NT2/D1 (cell line): Measurements from ENCODE around the gene GARIN5A.
A peak's percentile ranks its signal among the peaks of the same experiment; 100 is the strongest.

Experiments used
- DNase-seq: peaks from one replicate; pipeline ENCODE4 v3.0.0-alpha.2; 2011; ENCODE audit warnings: low read depth, low spot score
- H3K27me3 ChIP-seq: 2 replicates; pipeline ENCODE4 v1.6.0; 2011; ENCODE audit warnings: mild to moderate bottlenecking; ENCODE audit not compliant: insufficient read length, insufficient read depth
- H3K36me3 ChIP-seq: 2 replicates; pipeline ENCODE4 v1.6.1; 2011; ENCODE audit warnings: mild to moderate bottlenecking, low read length, mixed read lengths; ENCODE audit not compliant: insufficient read depth, insufficient read length
- H3K4me1 ChIP-seq: 2 replicates; pipeline ENCODE4 v1.5.1; 2011; ENCODE audit not compliant: insufficient read depth, insufficient read length
- H3K4me3 ChIP-seq: 2 replicates; pipeline ENCODE4 v1.5.1; 2011; ENCODE audit warnings: low read depth; ENCODE audit not compliant: insufficient read length
- H3K9ac ChIP-seq: 2 replicates; pipeline ENCODE4 v1.6.0; 2011; ENCODE audit warnings: low read depth; ENCODE audit not compliant: insufficient read length
- H3K9me3 ChIP-seq: 2 replicates; pipeline ENCODE4 v1.5.1; 2011; ENCODE audit warnings: mild to moderate bottlenecking, low read length; ENCODE audit not compliant: insufficient read depth
- SUZ12 ChIP-seq: IDR thresholded peaks from 2 replicates; pipeline ENCODE4 v1.6.1; 2011; ENCODE audit not compliant: insufficient read length, insufficient read depth; ENCODE audit errors: extremely low read depth
- YY1 ChIP-seq: IDR thresholded peaks from 2 replicates; pipeline ENCODE4 v1.6.1; 2011; ENCODE audit not compliant: insufficient read length, insufficient read depth
- ZNF274 ChIP-seq: IDR thresholded peaks from 2 replicates; pipeline ENCODE4 v1.6.1; 2011; ENCODE audit warnings: mild to moderate bottlenecking, low read depth, low read length

GARIN5A gene

DNA sequence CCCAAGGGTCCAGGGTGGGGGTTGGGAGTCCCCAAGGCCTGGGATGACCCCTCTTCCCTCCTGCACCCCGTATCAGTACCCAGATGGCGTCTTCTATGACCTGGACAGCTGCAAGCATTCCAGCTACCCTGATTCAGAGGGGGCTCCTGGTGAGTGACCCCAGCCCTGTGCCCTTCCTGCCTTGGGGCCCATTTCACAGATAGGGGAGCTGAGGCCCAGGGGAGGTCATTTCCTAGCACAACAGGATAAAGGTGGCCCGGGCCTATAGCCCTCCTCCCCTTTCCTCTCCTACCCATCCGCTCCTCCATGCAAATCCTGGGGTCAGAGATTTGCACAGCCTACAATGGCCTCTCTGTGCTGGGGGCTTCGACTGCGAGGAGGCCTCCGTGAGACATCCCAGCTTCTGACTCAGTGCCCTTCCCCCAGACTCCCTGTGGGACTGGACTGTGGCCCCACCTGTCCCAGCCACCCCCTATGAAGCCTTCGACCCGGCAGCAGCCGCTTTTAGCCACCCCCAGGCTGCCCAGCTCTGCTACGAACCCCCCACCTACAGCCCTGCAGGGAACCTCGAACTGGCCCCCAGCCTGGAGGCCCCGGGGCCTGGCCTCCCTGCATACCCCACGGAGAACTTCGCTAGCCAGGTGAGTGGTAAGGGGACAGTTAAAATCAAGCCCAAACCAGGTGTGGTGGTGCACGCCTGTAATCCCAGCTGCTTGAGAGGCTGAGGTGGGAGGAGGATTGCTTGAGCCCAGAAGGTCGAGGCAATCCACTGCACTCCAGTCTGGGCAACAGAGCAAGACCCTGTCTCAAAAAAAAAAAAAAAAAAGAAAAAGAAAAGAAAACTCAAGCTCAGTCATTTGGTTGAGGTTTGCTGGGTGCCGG lies 54.0 kb downstream of the GARIN5A start:
- no peak for TF ChIP-seq YY1
- no peak for TF ChIP-seq SUZ12
- TF ChIP-seq ZNF274: no peak
- DNase-seq: no peak

DNA sequence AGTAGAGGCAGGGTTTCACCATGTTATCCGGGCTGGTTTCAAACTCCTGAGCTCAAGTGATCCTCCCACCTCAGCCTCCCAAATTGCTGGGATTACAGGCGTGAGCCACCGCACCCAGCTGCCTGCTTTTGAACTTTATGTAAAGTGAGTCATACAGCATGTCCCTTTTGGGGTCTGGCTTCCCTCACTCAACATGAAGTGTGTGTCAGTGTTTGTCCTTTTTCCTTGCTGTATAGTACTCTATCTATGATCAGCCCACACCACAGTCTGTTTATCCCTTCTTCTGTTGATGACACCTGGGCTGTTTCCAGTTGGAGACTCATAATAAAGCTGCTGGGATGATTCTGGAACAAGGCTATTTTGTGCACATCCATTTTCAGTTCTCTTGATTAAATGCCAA lies 55.8 kb downstream of the GARIN5A start:
- H3K27me3 ChIP-seq: no peaks in the 10 kb centered on the region
- H3K4me3 ChIP-seq: no peak overlapping the region
- H3K4me1 ChIP-seq: peaks cover 3% of the 10 kb centered on the region
- no peaks in the 10 kb centered on the region for H3K9me3 ChIP-seq
- DNase-seq: no peak
- H3K36me3 ChIP-seq: peaks cover 13% of the 10 kb centered on the region
- no peak for TF ChIP-seq SUZ12
- TF ChIP-seq ZNF274: no peak
- no peak for TF ChIP-seq YY1
- no peak overlapping the region for H3K9ac ChIP-seq

More for the DNA sequence above, 54.0 kb downstream of the GARIN5A start:
- Histone ChIP-seq H3K9ac (no peak overlapping the region), H3K9me3 (no peaks in the 10 kb centered on the region), H3K27me3 (no peaks in the 10 kb centered on the region), H3K36me3 (no peaks in the 10 kb centered on the region), H3K4me1 (peaks cover 3% of the 10 kb centered on the region), H3K4me3 (no peak overlapping the region)

GRCh38 chr19:50420127-50420526 lies 56.5 kb downstream of the GARIN5A start:
- Histone ChIP-seq H3K9me3 (no peaks in the 10 kb centered on the region), H3K4me3 (no peak overlapping the region), H3K4me1 (peaks cover 5% of the 10 kb centered on the region), H3K36me3 (peaks cover 16% of the 10 kb centered on the region), H3K27me3 (no peaks in the 10 kb centered on the region), H3K9ac (peak overlapping the region; percentile 50)
- DNase-seq: no peak
- TF ChIP-seq YY1 (no peak), ZNF274 (no peak), SUZ12 (no peak)

DNA sequence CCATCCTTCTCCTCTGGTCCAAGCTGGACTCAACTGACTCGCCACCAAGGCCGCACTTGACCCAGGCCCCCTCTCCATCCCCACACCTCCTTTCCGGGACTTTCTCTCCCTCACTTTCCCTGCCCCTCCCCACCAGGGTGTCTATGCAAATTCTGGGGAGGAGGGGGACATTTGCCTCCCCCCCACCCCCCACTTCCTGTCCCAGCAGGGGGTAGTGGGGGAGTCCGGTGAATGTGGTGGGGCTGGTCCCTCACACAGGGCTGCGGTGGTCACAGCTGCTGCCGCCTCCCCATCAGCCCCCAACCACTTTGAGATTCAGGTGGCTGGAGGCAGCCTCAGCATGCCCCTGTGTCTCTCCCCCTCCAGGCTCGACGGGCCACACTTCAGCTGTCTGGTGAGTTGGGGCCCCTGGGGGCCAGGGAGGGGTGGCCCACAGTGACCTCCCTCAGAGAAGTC lies 57.0 kb downstream of the GARIN5A start:
- no peak for DNase-seq
- Histone ChIP-seq H3K36me3 (peaks cover 18% of the 10 kb centered on the region), H3K9ac (peak overlapping the region; percentile 50), H3K9me3 (no peaks in the 10 kb centered on the region), H3K4me3 (peak overlapping the region; percentile 8), H3K27me3 (no peaks in the 10 kb centered on the region), H3K4me1 (peaks cover 6% of the 10 kb centered on the region)
- no peak for TF ChIP-seq YY1
- TF ChIP-seq ZNF274: no peak
- no peak for TF ChIP-seq SUZ12

DNA sequence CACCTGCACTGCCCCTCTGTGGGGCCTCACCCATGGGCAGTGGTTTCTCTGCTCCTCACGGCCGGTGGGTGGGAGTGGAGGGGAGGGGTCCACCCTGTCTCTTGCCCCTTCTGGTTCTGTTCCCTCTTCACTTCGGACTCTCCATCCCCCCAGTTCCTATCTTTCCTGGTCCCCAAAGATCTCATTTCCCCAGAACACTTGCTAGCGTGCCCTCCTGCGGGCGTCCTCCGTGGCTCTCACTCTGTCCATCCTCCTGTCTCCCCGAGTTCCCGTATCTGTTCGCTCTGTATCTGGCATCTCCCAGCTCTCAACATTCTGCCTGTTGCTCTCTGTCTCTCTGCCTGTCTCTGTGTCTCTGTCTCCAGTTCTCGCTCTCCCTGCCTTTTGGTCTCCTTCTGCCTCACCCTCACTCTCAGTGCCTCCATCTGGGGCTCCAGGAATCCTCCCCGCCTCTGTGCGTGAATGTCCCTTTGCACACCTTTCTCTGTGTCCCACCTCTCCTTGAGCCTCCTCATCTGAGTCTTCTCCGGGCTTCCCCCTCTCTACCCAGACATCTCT lies 57.5 kb downstream of the GARIN5A start:
- peak overlapping the region; percentile 8 for H3K4me3 ChIP-seq
- peak overlapping the region; percentile 17 for H3K9ac ChIP-seq
- peaks cover 22% of the 10 kb centered on the region for H3K36me3 ChIP-seq
- TF ChIP-seq YY1: no peak
- no peak for TF ChIP-seq ZNF274
- DNase-seq: no peak
- no peaks in the 10 kb centered on the region for H3K27me3 ChIP-seq
- H3K9me3 ChIP-seq: no peaks in the 10 kb centered on the region
- peaks cover 6% of the 10 kb centered on the region for H3K4me1 ChIP-seq

GRCh38 chr19:50418176-50419021 lies 58.2 kb downstream of the GARIN5A start, which contains the start of gene SPIB:
Gene SPIB (plus strand): TSS chr19:50418938. CDS start chr19:50418963, 25 bp downstream.
- Histone ChIP-seq H3K36me3 (peaks cover 29% of the 10 kb centered on the region), H3K9me3 (no peaks in the 10 kb centered on the region), H3K9ac (peak within 1 kb of the TSS; percentile 50), H3K4me1 (peaks cover 6% of the 10 kb centered on the region), H3K4me3 (peak within 1 kb of the TSS; percentile 8), H3K27me3 (no peaks in the 10 kb centered on the region)
- no peak for TF ChIP-seq ZNF274
- TF ChIP-seq SUZ12: no peak
- no peak for TF ChIP-seq YY1
- DNase-seq: no peak
